ENCODE data around the gene AUTS2.
"Not testable (repeated sequence)": the region's sequence is repeated elsewhere in the genome, so short reads cannot be mapped to it uniquely, and the experiment has no call there.

Gene AUTS2

GRCh38 chr7:70577078-70577477, 978.8 kb downstream of the AUTS2 start:
- DNase-seq (ENCODE audit: low read depth in 2 of 2), result no peak

GRCh38 chr7:70578131-70578530, 979.9 kb downstream of the AUTS2 start:
- no peak for DNase-seq (ENCODE audit: low read depth in 2 of 2)

GRCh38 chr7:70579397-70580097, 981.3 kb downstream of the AUTS2 start:
- no peak for DNase-seq (ENCODE audit: low read depth in 2 of 2)

- DNase-seq (ENCODE audit: low read depth in 2 of 2), result no peak
Measured at GRCh38 chr7:70580161-70580560, 981.9 kb downstream of the AUTS2 start.

GRCh38 chr7:70582927-70583895, 984.9 kb downstream of the AUTS2 start:
- no peak for DNase-seq (ENCODE audit: low read depth in 2 of 2)

- DNase-seq (ENCODE audit: low read depth in 2 of 2), result no peak
Measured at GRCh38 chr7:70583965-70584883, 985.9 kb downstream of the AUTS2 start.

GRCh38 chr7:70585071-70585470, 986.8 kb downstream of the AUTS2 start:
- no peak for DNase-seq (ENCODE audit: low read depth in 2 of 2)

GRCh38 chr7:70586822-70587221, 988.5 kb downstream of the AUTS2 start:
- no peak for DNase-seq (ENCODE audit: low read depth in 2 of 2)

GRCh38 chr7:70587739-70588138, 989.5 kb downstream of the AUTS2 start:
- DNase-seq (ENCODE audit: low read depth in 2 of 2), result no peak

GRCh38 chr7:70588191-70588921, 990.1 kb downstream of the AUTS2 start:
- no peak for DNase-seq (ENCODE audit: low read depth in 2 of 2)

GRCh38 chr7:70589010-70589409, 990.7 kb downstream of the AUTS2 start:
- no peak for DNase-seq (ENCODE audit: low read depth in 2 of 2)

- DNase-seq (ENCODE audit: low read depth in 2 of 2), result no peak
Measured at GRCh38 chr7:70589590-70589989, 991.3 kb downstream of the AUTS2 start.

- DNase-seq (ENCODE audit: low read depth in 2 of 2), result no peak
Measured at GRCh38 chr7:70590126-70590854, 992.0 kb downstream of the AUTS2 start.

GRCh38 chr7:70591643-70592042, 993.4 kb downstream of the AUTS2 start:
- DNase-seq (ENCODE audit: low read depth in 2 of 2), result no peak

GRCh38 chr7:70592171-70592570, 993.9 kb downstream of the AUTS2 start:
- no peak for DNase-seq (ENCODE audit: low read depth in 2 of 2)

- DNase-seq (ENCODE audit: low read depth in 2 of 2), result no peak
Measured at GRCh38 chr7:70594170-70594569, 995.9 kb downstream of the AUTS2 start.

GRCh38 chr7:70594885-70595284, 996.6 kb downstream of the AUTS2 start:
- not testable (repeated sequence) for DNase-seq (ENCODE audit: low read depth in 2 of 2)

- no peak for DNase-seq (ENCODE audit: low read depth in 2 of 2)
Measured at GRCh38 chr7:70595370-70595754, 997.1 kb downstream of the AUTS2 start.

GRCh38 chr7:70595755-70596597, 997.7 kb downstream of the AUTS2 start:
- DNase-seq (ENCODE audit: low read depth in 2 of 2), result peak in 1 of 2 donors; percentile 3

- DNase-seq (ENCODE audit: low read depth in 2 of 2), result no peak
Measured at GRCh38 chr7:70596598-70596913, 998.3 kb downstream of the AUTS2 start.
